MM.1S (cell line): ENCODE measurements around the gene SLC22A3.

Experiments used
- DNase-seq: peaks from one replicate; pipeline ENCODE4 v3.0.0-alpha.2; 2015
- H2AFZ ChIP-seq: fragments of 300-600 bp; sonication (generic); 2 replicates; pipeline ENCODE4 v1.6.0; 2016; ENCODE audit warnings: antibody characterized with exemption, low read length
- H3F3A ChIP-seq: fragments of 300-600 bp; sonication (generic); 2 replicates; pipeline ENCODE4 v1.6.1; 2016; ENCODE audit warnings: mild to moderate bottlenecking, antibody characterized with exemption, low read length, moderate library complexity, mixed read lengths; ENCODE audit not compliant: insufficient read depth
- H3K27ac ChIP-seq: fragments of 300-600 bp; sonication (generic); 2 replicates; pipeline ENCODE4 v1.5.1; 2016; ENCODE audit warnings: mild to moderate bottlenecking, low read length
- H3K27me3 ChIP-seq: fragments of 300-600 bp; sonication (generic); replicated peaks from 2 replicates; pipeline ENCODE4 v1.6.0; 2016; ENCODE audit warnings: low read length; ENCODE audit not compliant: insufficient read depth
- H3K36me3 ChIP-seq: fragments of 300-600 bp; sonication (generic); replicated peaks from 2 replicates; pipeline ENCODE4 v1.6.1; 2016; ENCODE audit warnings: mild to moderate bottlenecking, low read length, mixed read lengths; ENCODE audit not compliant: insufficient read depth
- H3K4me1 ChIP-seq: fragments of 300-600 bp; sonication (generic); 2 replicates; pipeline ENCODE4 v1.6.1; 2016; ENCODE audit warnings: low read length, mixed read lengths
- H3K4me2 ChIP-seq: fragments of 300-600 bp; sonication (generic); 2 replicates; pipeline ENCODE4 v1.6.0; 2016; ENCODE audit warnings: low read depth, low read length
- H3K4me3 ChIP-seq: fragments of 300-600 bp; sonication (generic); 2 replicates; pipeline ENCODE4 v1.5.1; 2016; ENCODE audit warnings: low read length, mixed read lengths
- H3K79me2 ChIP-seq: fragments of 300-600 bp; sonication (generic); 2 replicates; pipeline ENCODE4 v1.6.1; 2016; ENCODE audit warnings: mixed run types, low read length, mixed read lengths
- H3K9ac ChIP-seq: fragments of 300-600 bp; sonication (generic); 2 replicates; pipeline ENCODE4 v1.6.1; 2016; ENCODE audit warnings: low read length, mixed read lengths
- H3K9me2 ChIP-seq: fragments of 300-600 bp; sonication (generic); replicated peaks from 2 replicates; pipeline ENCODE4 v1.6.1; 2016; ENCODE audit warnings: mild to moderate bottlenecking, low read length, mixed read lengths; ENCODE audit not compliant: insufficient read depth
- H3K9me3 ChIP-seq: fragments of 300-600 bp; sonication (generic); replicated peaks from 2 replicates; pipeline ENCODE4 v1.6.1; 2016; ENCODE audit warnings: mild to moderate bottlenecking, low read length, mixed read lengths; ENCODE audit not compliant: insufficient read depth
- H4K20me1 ChIP-seq: fragments of 300-600 bp; sonication (generic); 2 replicates; pipeline ENCODE4 v1.6.1; 2016; ENCODE audit warnings: mild to moderate bottlenecking, low read length, moderate library complexity, mixed read lengths; ENCODE audit not compliant: insufficient read depth
- EZH2 ChIP-seq: fragments of 300-600 bp; sonication (generic); optimal IDR thresholded peaks from 2 replicates; pipeline ENCODE3; 2017; ENCODE audit warnings: low read depth, mild to moderate bottlenecking, antibody characterized with exemption, low read length, mixed read lengths
- EZH2phosphoT487 ChIP-seq: fragments of 300-600 bp; sonication (generic); IDR thresholded peaks from 2 replicates; pipeline ENCODE4 v1.6.1; 2018; ENCODE audit warnings: antibody characterized with exemption, low read length
- TF ChIP-seq, protein P1 (sequence below): fragments of 300-600 bp; sonication (generic); IDR thresholded peaks from 2 replicates; pipeline ENCODE4 v1.5.1; 2016; ENCODE audit warnings: antibody characterized with exemption, low read length, mixed read lengths

The SLC22A3 gene

DNA sequence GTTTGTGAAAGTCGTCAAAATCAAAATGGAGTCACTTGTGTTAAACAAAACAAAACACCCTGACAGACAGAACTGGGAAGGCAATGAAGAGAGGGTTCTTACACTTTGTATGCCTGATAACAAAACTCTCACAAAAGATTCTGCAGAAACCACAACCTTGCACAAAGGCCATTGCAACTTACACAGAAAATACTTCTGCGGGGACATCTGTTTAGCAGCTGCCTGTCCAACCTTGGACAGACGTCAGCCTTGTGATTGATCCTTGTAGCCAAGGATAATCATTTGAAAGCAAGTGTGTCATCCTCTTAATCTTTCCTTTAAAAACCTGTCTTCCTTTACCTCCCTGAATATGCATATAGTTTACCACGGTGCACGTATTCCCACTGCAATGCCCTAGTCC, 17.0 kb upstream of the SLC22A3 start:
- Histone ChIP-seq H3K4me1 (no peaks in the 10 kb centered on the region), H3K4me3 (no peak overlapping the region), H3F3A (no peaks in the 10 kb centered on the region), H3K27me3 (no peaks in the 10 kb centered on the region), H3K27ac (no peak overlapping the region), H3K9me2 (no peaks in the 10 kb centered on the region), H3K9me3 (no peaks in the 10 kb centered on the region), H3K4me2 (no peak overlapping the region), H3K79me2 (no peaks in the 10 kb centered on the region), H3K9ac (no peak overlapping the region), H3K36me3 (no peaks in the 10 kb centered on the region), H2AFZ (no peak overlapping the region), H4K20me1 (no peaks in the 10 kb centered on the region)
- no peak for DNase-seq
- TF ChIP-seq EZH2 (no peak), EZH2phosphoT487 (no peak)
- TF ChIP-seq, protein P1, sequence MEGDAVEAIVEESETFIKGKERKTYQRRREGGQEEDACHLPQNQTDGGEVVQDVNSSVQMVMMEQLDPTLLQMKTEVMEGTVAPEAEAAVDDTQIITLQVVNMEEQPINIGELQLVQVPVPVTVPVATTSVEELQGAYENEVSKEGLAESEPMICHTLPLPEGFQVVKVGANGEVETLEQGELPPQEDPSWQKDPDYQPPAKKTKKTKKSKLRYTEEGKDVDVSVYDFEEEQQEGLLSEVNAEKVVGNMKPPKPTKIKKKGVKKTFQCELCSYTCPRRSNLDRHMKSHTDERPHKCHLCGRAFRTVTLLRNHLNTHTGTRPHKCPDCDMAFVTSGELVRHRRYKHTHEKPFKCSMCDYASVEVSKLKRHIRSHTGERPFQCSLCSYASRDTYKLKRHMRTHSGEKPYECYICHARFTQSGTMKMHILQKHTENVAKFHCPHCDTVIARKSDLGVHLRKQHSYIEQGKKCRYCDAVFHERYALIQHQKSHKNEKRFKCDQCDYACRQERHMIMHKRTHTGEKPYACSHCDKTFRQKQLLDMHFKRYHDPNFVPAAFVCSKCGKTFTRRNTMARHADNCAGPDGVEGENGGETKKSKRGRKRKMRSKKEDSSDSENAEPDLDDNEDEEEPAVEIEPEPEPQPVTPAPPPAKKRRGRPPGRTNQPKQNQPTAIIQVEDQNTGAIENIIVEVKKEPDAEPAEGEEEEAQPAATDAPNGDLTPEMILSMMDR = no peak

DNA sequence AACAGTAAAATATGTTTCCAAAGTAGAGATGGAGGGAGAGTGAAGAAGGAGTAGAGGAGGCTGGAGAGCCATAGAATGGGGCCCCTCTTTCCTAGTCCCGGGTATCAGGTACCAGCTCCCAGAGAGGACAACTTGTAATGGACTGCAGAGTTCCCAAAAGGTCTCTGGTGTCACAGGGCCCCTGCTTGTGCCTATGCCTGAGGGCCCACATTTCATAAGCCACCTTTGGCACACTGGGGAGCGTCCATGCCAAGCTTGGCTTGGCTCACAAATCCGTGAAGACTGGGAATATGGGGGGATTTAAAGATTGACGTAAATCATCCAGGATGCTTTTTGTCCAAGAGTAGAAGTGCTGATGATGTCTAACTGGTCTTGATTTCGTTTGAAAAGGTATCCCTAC, 16.4 kb upstream of the SLC22A3 start:
- TF ChIP-seq, protein P1 = no peak
- no peak for TF ChIP-seq EZH2phosphoT487
- no peak for TF ChIP-seq EZH2
- no peaks in the 10 kb centered on the region for H3K79me2 ChIP-seq
- H3K36me3 ChIP-seq = no peaks in the 10 kb centered on the region
- H3K27me3 ChIP-seq = no peaks in the 10 kb centered on the region
- H3K4me2 ChIP-seq = no peak overlapping the region
- H3F3A ChIP-seq = no peaks in the 10 kb centered on the region
- H3K9me3 ChIP-seq = no peaks in the 10 kb centered on the region
- no peak for DNase-seq
- no peak overlapping the region for H3K4me3 ChIP-seq
- no peaks in the 10 kb centered on the region for H4K20me1 ChIP-seq
- H2AFZ ChIP-seq = no peak overlapping the region
- H3K9ac ChIP-seq = no peak overlapping the region
- no peaks in the 10 kb centered on the region for H3K9me2 ChIP-seq
- H3K4me1 ChIP-seq = no peaks in the 10 kb centered on the region
- no peak overlapping the region for H3K27ac ChIP-seq

DNA sequence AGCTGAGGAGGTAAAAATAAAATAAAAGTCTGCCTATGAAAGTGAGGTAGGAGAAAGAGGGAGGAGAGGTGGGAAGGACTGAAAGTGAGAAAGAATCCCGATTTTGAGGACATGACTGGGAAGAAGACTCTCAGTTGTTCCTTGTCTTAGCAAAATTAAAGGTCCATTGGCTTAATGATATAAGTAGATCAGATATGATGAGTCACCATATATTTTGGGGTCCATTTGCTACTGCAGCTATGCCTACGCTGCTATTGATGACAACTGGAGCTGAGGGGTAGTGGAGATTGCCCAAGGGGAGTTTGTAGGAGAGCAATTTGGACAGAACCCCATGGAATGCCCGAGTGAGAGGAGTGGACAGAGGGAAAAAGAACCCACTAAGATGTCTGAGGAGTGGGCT, 15.1 kb upstream of the SLC22A3 start:
- no peaks in the 10 kb centered on the region for H4K20me1 ChIP-seq
- H3K4me3 ChIP-seq = no peak overlapping the region
- no peaks in the 10 kb centered on the region for H3K9me3 ChIP-seq
- H3K79me2 ChIP-seq = no peaks in the 10 kb centered on the region
- H3K27ac ChIP-seq = no peak overlapping the region
- H3F3A ChIP-seq = no peaks in the 10 kb centered on the region
- TF ChIP-seq, protein P1 = no peak
- TF ChIP-seq EZH2phosphoT487 = no peak
- no peak for TF ChIP-seq EZH2
- no peak for DNase-seq
- no peak overlapping the region for H3K4me2 ChIP-seq
- H3K4me1 ChIP-seq = no peaks in the 10 kb centered on the region
- H2AFZ ChIP-seq = no peak overlapping the region
- H3K27me3 ChIP-seq = no peaks in the 10 kb centered on the region
- no peak overlapping the region for H3K9ac ChIP-seq
- no peaks in the 10 kb centered on the region for H3K36me3 ChIP-seq
- H3K9me2 ChIP-seq = no peaks in the 10 kb centered on the region

DNA sequence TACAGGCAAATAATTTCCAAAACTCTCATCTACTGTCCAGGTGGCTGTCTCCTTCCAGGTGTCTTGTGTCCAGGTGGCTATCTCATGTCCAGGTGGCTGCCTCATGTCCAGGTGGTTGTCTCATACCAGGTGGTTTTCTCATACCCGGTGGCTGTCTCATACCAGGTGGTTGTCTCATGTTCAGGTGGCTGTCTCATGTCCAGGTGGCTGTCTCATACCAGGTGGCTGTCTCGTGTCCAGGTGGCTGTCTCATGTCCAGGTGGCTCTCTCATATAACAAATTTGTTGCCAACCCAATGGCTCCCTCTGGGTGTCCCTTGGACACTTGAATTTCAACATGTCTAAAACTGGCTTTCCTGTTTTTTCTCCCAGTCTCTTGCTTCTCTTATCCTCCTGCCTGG, 14.3 kb upstream of the SLC22A3 start:
- Histone ChIP-seq H3K27me3 (no peaks in the 10 kb centered on the region), H3K4me2 (no peak overlapping the region), H3K27ac (no peak overlapping the region), H3K9me3 (no peaks in the 10 kb centered on the region), H3K79me2 (no peaks in the 10 kb centered on the region), H2AFZ (no peak overlapping the region), H4K20me1 (no peaks in the 10 kb centered on the region), H3K4me3 (no peak overlapping the region), H3K9ac (no peak overlapping the region), H3K36me3 (no peaks in the 10 kb centered on the region), H3K9me2 (no peaks in the 10 kb centered on the region), H3F3A (no peaks in the 10 kb centered on the region), H3K4me1 (no peaks in the 10 kb centered on the region)
- TF ChIP-seq, protein P1 = no peak
- TF ChIP-seq EZH2 (no peak), EZH2phosphoT487 (no peak)
- peak; percentile 9 for DNase-seq
